ENCODE results near the gene TOX4.

TOX4 gene

GRCh38 chr14:21503376-21503775 is 26.4 kb downstream of the TOX4 start:
- no peak for DNase-seq

GRCh38 chr14:21505012-21505553 is 28.1 kb downstream of the TOX4 start:
- DNase-seq = no peak

GRCh38 chr14:21506557-21506956 is 29.6 kb downstream of the TOX4 start:
- DNase-seq = no peak

- no peak for DNase-seq
Measured at GRCh38 chr14:21509432-21510143, 32.6 kb downstream of the TOX4 start.

GRCh38 chr14:21510735-21511657 is 34.0 kb downstream of the TOX4 start, which contains the start of gene METTL3:
TSS of gene METTL3 (minus strand) at chr14:21511340. CDS start at chr14:21511223, 117 bp downstream.
- peak; percentile 98 for DNase-seq

GRCh38 chr14:21514341-21514740 is 37.3 kb downstream of the TOX4 start:
- DNase-seq = no peak

- DNase-seq = no peak
Measured at GRCh38 chr14:21518725-21519124, 41.7 kb downstream of the TOX4 start.

GRCh38 chr14:21520767-21521166 is 43.8 kb downstream of the TOX4 start:
- DNase-seq = no peak

- DNase-seq = no peak
Measured at GRCh38 chr14:21521501-21521900, 44.5 kb downstream of the TOX4 start.

- DNase-seq = no peak
Measured at GRCh38 chr14:21523203-21523602, 46.2 kb downstream of the TOX4 start.

- DNase-seq = no peak
Measured at GRCh38 chr14:21524575-21525490, 47.8 kb downstream of the TOX4 start.

GRCh38 chr14:21525571-21525961 is 48.6 kb downstream of the TOX4 start:
- DNase-seq = peak; percentile 50

- DNase-seq = peak; percentile 95
Measured at GRCh38 chr14:21525962-21526671, 49.1 kb downstream of the TOX4 start, which contains the start of gene SALL2. TSS of gene SALL2 (minus strand) at chr14:21526346. CDS start at chr14:21526127, 219 bp downstream.

GRCh38 chr14:21526672-21527317 is 49.8 kb downstream of the TOX4 start:
- no peak for DNase-seq

- no peak for DNase-seq
Measured at GRCh38 chr14:21527318-21527679, 50.3 kb downstream of the TOX4 start.

GRCh38 chr14:21528381-21529348 is 51.7 kb downstream of the TOX4 start:
- no peak for DNase-seq

- no peak for DNase-seq
Measured at GRCh38 chr14:21529515-21529914, 52.5 kb downstream of the TOX4 start.

- DNase-seq = no peak
Measured at GRCh38 chr14:21533294-21533693, 56.3 kb downstream of the TOX4 start.

- no peak for DNase-seq
Measured at GRCh38 chr14:21534576-21534975, 57.6 kb downstream of the TOX4 start.

Measured in COR-L47 (cell line).